ENCODE measurements around the gene SLC2A11.
A peak's percentile ranks its signal among the peaks of the same experiment; 100 is the strongest.
"Not testable (repeated sequence)": the region's sequence is repeated elsewhere in the genome, so short reads cannot be mapped to it uniquely, and the experiment has no call there.

Gene SLC2A11

GRCh38 chr22:23847991-23848864 lies 9.4 kb upstream of the SLC2A11 start:
- DNase-seq = no peak

DNA sequence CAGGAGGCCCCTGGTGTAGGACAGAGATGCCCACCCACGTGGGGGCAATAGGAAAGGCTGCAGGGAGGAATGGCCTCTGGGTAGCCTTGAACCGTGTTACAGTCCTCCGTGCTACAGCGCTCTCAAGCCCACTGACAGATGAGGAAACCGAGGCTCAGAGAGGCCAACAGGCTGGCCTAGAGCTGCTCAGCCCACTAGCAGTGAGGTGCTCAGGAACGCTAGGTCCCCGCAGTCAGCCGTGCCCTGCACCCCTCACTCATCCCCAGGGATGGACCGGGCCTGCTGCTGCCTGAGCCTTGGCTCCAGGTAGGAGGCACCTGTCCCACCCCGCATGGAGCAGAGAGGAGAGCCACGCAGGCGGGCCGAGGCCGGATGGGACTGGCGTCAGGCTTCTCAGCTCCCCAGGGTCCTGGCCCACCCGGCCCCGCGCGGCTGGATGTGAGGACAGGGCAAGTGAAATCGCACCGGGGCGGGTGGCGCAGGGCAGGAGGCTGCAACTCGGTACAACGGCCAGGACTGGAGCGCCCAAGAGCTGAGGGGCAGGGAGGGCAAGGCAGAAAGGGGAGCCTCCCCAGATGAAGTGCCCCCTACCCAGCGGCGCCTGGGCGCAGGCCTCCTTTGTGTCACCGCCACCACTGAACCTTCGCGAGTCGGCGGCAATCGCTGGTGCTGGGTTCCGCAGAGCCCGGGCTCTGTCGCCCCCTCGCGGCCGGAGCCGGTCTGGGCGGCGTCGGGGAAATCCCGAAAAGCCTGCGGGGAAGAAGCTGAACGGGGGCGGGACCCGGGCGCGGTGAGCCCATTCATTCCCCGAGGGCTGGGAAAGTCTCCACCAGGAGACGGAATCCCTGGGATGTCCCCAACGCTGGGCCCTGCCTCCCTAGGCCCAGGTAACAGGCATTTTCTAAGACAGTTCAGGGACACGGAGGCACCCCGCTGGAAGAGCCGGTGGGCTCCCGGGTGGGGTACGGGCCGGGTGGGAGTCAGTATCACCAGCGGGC lies 8.4 kb upstream of the SLC2A11 start:
- peak; percentile 56 for DNase-seq

GRCh38 chr22:23850136-23850611 lies 7.5 kb upstream of the SLC2A11 start:
- no peak for DNase-seq

DNA sequence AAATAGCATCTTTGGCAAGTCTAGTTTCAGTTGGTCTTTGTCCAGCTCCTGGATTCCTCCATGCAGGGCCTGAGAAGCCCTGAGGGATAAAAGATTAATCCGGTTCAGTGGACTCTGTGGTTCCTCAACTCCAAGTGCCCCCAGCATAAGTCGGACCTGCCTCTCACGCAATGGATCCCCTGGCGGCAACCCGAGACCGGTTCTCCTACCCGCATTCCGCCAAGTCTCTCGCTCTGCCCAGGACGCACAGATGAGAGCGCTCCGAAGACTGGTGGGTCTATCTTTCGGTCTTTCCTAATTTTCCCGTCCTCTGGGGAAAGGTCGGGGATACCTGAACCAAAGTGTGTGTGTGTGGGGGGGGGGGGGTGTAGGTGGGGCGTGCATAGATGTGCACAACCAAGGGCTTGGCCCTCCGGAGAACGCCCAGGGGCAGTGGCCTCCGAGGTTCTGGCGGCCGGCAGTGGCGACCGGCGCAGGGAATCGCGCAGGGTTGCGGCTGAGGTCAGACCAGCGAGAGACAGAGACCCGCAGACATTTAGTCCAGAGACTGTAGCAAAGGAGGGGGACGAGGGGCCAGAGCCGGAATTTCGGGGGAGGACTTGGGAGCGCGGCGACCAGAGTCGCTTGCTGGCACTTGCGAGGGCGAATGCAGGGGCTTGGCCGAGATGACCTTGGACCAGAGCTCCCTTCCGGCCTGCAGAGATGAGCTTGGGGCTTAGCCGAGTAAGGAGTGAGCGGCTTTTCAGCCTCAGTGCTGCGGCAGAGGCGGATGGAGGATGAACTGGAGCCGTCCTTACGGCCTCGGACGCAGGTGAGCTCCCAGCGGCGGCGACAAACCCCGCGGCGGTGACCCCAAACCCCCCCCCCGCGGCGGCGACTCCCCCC lies 712 bp upstream of the SLC2A11 start:
- DNase-seq = no peak

GRCh38 chr22:23858484-23858815 lies 775 bp downstream of the SLC2A11 start:
- no peak for DNase-seq

DNA sequence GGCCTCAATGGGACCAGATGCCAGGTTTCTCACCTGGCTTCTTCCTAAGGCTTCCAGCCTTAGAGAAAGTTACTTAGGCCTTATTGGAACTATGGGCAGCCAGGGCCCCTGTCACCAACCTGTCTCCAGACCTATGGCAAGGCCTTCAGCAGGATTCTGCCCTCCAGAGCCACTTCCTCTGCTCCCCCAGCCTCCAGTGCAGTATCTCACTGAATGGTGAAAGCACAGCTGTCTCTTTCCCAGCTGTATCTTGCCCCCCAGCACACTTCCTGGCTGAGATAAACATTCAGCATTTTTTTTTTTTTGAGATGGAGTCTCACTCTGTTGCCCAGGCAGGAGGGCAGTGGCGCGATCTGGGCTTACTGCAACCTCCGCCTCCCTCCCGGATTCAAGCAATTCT lies 1.5 kb downstream of the SLC2A11 start:
- no peak for DNase-seq

GRCh38 chr22:23860187-23860586 lies 2.5 kb downstream of the SLC2A11 start:
- not testable (repeated sequence) for DNase-seq

- DNase-seq = peak; percentile 21
Measured at GRCh38 chr22:23862103-23862502, 4.4 kb downstream of the SLC2A11 start.

DNA sequence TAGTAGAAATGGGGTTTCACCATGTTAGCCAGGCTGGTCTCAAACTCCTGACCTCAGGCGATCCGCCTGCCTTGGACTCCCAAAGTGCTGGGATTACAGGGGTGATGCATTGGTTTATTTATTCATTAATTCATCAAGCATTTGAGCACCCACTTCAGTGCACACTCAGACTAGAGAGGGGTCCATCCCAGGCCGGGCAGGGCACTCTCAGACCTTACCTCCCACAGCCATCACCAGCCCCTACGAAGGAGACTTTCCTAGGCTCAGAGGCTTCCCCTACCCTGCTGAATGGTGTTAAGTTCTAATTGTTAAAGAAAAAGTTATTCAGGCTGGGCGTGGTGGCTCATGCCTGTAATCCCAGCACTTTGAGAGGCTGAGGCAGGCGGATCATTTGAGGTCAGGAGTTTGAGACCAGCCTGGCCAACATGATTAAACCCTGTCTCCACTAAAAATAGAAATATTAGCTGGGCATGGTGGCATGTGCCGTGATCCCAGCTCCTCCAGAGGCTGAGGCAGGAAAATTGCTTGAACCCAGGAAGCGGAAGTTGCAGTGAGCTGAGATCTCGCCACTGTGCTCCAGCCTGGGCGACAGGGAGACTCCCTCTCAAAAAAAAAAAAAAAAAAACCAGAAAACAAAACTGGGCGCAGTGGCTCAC lies 7.0 kb downstream of the SLC2A11 start:
- DNase-seq = not testable (repeated sequence)

GRCh38 chr22:23868580-23868979 lies 10.9 kb downstream of the SLC2A11 start:
- DNase-seq = no peak

DNA sequence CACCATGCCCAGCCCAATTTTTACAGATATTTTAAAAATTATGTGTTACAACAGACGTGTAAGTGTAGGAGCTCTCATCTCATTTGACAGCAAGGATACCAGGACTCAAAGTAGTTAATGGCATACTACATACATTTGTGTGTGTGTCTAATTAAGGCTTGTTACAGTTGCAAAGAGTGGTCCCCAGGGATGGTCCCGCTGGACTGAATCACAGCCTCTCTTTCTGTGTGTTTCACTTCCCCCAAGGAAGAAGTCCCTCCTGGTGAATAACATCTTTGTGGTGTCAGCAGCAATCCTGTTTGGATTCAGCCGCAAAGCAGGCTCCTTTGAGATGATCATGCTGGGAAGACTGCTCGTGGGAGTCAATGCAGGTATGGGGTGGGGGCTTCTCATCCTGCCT lies 17.2 kb downstream of the SLC2A11 start:
- DNase-seq = no peak

- no peak for DNase-seq
Measured at GRCh38 chr22:23875801-23876200, 18.1 kb downstream of the SLC2A11 start.

GRCh38 chr22:23877566-23877965 lies 19.9 kb downstream of the SLC2A11 start:
- DNase-seq = no peak

DNA sequence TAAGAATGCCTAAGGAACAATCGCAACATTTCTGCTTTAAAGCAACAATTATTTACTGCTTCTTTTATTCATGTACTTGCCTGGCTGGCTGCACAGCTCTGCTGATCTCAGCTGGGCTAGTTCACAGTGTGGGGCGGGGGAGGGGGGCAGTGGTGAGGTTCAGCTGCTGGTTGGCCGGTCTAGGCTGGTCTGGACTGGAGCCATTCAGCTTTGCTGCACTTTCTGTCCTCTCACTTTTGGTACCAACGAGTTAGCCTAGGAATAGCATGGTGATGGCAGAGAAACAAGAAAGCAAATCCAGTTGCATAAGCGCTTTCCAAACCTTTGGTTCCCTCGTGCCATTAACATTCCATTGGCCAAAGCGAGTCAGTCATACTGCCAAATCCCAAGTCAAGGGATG lies 20.5 kb downstream of the SLC2A11 start:
- no peak for DNase-seq

- no peak for DNase-seq
Measured at GRCh38 chr22:23882370-23882769, 24.7 kb downstream of the SLC2A11 start.

DNA sequence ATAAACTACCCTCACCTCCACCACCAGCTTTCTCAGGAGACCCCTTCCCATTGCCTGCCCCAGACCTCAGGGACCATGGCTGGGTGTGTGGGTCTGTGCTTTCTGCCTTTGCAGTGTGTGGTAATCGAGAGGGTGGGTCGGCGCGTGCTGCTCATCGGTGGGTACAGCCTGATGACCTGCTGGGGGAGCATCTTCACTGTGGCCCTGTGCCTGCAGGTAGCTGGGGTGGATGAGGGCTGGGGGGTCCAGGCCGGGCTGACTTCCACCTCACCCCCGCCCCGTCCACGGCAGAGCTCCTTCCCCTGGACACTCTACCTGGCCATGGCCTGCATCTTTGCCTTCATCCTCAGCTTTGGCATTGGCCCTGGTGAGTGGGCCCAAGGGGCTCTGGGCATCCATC lies 26.0 kb downstream of the SLC2A11 start:
- DNase-seq = no peak

- no peak for DNase-seq
Measured at GRCh38 chr22:23884140-23884539, 26.5 kb downstream of the SLC2A11 start.

DNA sequence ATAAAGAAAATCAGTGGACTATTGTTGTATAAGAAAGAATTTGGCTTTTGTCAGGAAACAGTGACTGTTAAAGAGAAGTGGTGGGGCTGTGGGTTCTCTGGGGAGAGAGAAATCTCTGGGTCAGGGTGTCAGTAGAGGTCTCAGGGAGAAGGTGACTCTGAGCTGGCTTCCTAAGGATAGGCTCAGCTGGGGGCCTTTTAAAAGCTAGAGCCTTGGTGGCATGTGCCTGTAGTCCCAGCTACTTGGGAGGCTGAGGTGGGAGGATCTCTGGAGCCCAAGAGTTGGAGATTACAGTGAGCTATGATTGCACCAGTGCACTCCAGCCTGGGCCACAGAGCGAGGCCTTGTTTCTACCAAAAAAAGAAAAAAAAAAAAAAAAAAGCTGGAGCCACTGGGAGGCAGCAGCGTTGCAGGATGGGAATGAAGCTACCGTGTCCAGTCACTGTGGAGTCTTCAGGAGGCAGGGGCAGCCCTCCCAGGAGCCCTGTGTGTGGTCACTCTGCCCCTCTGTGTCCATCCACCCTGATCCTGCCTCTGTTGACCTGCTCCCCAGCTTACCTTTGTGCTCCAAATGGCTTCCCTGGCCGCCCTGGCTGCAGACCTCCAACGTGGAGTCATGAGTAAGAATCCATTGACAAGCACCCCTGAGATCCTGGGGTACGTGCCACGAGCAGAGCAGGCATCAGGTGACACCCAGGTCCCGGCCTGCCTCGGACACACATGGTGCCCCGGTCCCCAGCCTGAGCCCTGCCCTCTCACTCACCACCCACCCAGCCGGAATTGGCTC lies 31.1 kb downstream of the SLC2A11 start:
- no peak for DNase-seq

- DNase-seq = no peak
Measured at GRCh38 chr22:23889620-23890019, 31.9 kb downstream of the SLC2A11 start.

DNA sequence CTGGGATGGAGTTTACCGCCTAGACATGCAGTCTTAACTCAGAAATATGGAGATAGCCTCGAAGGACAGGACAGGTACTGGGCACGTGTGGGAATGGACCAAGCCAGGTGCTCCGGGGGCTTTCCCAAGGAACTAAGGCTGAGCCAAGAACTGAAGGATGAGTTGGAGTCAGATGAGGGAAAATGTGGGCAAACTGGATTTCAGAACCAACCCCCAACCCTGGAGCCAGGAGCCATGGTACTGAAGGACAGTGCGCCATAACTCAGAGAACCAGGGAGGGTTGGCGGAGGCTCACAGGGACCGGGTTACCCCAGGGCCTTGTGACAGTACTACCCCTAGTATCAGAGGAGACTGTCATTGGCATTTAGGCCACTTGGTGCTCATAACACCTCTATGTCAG lies 34.1 kb downstream of the SLC2A11 start:
- no peak for DNase-seq

GRCh38 chr22:23892130-23892529 lies 34.5 kb downstream of the SLC2A11 start:
- no peak for DNase-seq
